ENCODE data around the gene ARHGAP20.

ARHGAP20 gene

GRCh38 chr11:110757962-110758755 is 45.9 kb upstream of the ARHGAP20 start:
- no peak overlapping the region for H3K4me3 ChIP-seq
- no peaks in the 10 kb centered on the region for H3K36me3 ChIP-seq
- no peak overlapping the region for H3K27ac ChIP-seq
- H3K9me3 ChIP-seq = peaks cover 0 to 6% (median under 1%) of the 10 kb centered on the region in 3 donors
- intact Hi-C loops (cut with DNase I; ENCODE audit: low total_unique reads) = no loop called here
- peaks cover under 1 to 17% (median 7%) of the 10 kb centered on the region in 4 donors for H3K4me1 ChIP-seq
- TF ChIP-seq, protein P1, sequence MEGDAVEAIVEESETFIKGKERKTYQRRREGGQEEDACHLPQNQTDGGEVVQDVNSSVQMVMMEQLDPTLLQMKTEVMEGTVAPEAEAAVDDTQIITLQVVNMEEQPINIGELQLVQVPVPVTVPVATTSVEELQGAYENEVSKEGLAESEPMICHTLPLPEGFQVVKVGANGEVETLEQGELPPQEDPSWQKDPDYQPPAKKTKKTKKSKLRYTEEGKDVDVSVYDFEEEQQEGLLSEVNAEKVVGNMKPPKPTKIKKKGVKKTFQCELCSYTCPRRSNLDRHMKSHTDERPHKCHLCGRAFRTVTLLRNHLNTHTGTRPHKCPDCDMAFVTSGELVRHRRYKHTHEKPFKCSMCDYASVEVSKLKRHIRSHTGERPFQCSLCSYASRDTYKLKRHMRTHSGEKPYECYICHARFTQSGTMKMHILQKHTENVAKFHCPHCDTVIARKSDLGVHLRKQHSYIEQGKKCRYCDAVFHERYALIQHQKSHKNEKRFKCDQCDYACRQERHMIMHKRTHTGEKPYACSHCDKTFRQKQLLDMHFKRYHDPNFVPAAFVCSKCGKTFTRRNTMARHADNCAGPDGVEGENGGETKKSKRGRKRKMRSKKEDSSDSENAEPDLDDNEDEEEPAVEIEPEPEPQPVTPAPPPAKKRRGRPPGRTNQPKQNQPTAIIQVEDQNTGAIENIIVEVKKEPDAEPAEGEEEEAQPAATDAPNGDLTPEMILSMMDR (IDR thresholded peaks at IDR 0.05) = no peak
- no peaks in the 10 kb centered on the region for H3K27me3 ChIP-seq
- no peak for DNase-seq

- no peak overlapping the region for H3K27ac ChIP-seq
- H3K4me1 ChIP-seq = peaks cover 0 to 6% (median 0%) of the 10 kb centered on the region in 4 donors
- intact Hi-C loops (cut with DNase I; ENCODE audit: low total_unique reads) = no loop called here
- DNase-seq = no peak
- TF ChIP-seq, protein P1 (IDR thresholded peaks at IDR 0.05) = no peak
- H3K36me3 ChIP-seq = no peaks in the 10 kb centered on the region
- H3K4me3 ChIP-seq = no peak overlapping the region
- H3K27me3 ChIP-seq = no peaks in the 10 kb centered on the region
- peaks cover 0 to 8% (median 6%) of the 10 kb centered on the region in 3 donors for H3K9me3 ChIP-seq
These were observed 44.8 kb upstream of the ARHGAP20 start for GRCh38 chr11:110757066-110757465.

- Histone ChIP-seq H3K36me3 (no peaks in the 10 kb centered on the region), H3K27me3 (no peaks in the 10 kb centered on the region), H3K4me3 (no peak overlapping the region), H3K4me1 (peaks cover 0 to 5% (median 0%) of the 10 kb centered on the region in 4 donors), H3K27ac (no peak overlapping the region), H3K9me3 (peaks cover 0 to 8% (median 6%) of the 10 kb centered on the region in 3 donors)
- intact Hi-C loops (cut with DNase I; ENCODE audit: low total_unique reads) = no loop called here
- TF ChIP-seq, protein P1 (IDR thresholded peaks at IDR 0.05) = no peak
- no peak for DNase-seq
These were observed 43.7 kb upstream of the ARHGAP20 start for GRCh38 chr11:110755941-110756340.

DNA sequence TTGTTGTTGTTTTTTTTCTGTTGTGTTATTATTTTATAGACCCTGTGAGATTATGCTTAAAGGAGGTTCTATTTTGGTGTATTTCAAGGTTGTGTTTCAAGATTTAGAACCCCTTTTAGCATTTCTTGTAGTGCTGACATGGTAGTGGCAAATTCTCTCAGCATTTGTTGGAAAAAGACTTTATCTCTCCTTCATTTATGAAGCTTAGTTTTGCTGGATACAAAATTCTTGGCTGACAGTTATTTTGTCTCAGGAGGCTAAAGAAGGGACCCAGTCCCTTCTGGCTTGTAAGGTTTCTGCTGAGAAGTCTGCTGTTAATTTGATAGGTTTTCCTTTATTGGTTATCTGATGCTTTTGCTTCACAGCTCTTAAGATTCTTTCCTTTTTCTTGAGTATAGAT is 40.7 kb upstream of the ARHGAP20 start:
- Histone ChIP-seq H3K27ac (no peak overlapping the region), H3K4me3 (no peak overlapping the region), H3K36me3 (no peaks in the 10 kb centered on the region), H3K4me1 (no peaks in the 10 kb centered on the region), H3K27me3 (no peaks in the 10 kb centered on the region), H3K9me3 (peaks cover 0 to 8% (median 6%) of the 10 kb centered on the region in 3 donors)
- no peak for DNase-seq
- TF ChIP-seq, protein P1 (IDR thresholded peaks at IDR 0.05) = no peak
- intact Hi-C loops (cut with DNase I; ENCODE audit: low total_unique reads) = no loop called here

DNA sequence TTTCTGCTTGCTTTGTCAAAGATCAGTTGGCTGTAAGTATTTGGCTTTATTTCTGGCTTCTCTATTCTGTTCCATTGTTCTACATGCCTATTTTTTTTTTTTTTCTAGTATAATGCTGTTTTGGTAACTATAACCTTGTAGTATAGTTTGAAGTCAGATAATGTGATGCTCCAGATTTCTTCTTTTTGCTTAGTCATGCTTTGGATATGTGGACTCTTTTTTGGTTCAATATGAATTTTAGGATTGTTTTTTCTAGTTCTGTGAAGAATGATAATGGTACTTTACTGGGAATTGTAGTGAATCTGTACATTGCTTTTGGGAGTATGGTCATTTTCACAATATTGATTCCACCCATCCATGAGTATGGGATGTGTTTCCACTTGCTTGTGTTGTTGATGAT is 37.9 kb upstream of the ARHGAP20 start:
- intact Hi-C loops (cut with DNase I; ENCODE audit: low total_unique reads) = no loop called here
- TF ChIP-seq, protein P1 (IDR thresholded peaks at IDR 0.05) = no peak
- Histone ChIP-seq H3K9me3 (peaks cover 0 to 8% (median 6%) of the 10 kb centered on the region in 3 donors), H3K27me3 (no peaks in the 10 kb centered on the region), H3K4me3 (no peak overlapping the region), H3K4me1 (no peaks in the 10 kb centered on the region), H3K36me3 (no peaks in the 10 kb centered on the region), H3K27ac (no peak overlapping the region)
- no peak for DNase-seq
